Measurements from ENCODE around the gene SERPINA6.
"Not testable (repeated sequence)": the region's sequence is repeated elsewhere in the genome, so short reads cannot be mapped to it uniquely, and the experiment has no call there.

The SERPINA6 gene

DNA sequence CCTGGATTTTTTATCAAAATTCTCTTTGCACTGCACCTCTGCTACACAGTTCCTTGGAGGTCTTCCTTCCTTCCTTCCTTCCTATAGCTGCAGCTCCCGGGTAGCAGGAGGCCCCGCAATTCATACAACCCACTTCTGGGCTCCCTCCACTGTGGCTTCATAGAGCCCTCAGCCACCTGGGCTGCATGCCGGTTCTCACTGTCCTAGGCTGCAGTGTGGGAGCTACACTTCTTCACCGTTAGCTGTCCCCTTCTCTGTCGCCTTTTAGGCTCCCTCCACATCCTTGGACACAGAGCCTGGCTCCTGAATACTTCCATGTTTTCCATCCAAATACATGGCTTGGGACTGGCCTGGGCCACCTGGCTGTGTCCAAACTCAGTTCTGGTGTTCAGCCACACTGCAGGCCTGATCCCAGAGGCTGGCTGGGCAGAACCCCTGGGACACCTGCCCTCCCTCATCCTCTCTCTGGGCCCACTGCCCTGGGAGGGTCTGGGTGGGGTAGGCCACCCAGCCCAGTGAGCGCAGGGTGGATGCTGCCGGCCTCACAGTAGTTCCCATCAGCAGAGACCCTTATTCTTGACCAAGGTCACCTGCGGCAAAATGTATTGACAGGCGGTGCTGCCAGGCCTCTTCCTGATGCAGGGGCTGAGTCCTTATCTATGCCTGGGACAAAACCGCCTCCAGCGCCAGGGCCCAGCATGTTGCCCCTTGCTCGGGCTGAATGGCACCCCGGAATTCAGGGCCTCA, 31.8 kb downstream of the SERPINA6 start:
- DNase-seq = no peak

DNA sequence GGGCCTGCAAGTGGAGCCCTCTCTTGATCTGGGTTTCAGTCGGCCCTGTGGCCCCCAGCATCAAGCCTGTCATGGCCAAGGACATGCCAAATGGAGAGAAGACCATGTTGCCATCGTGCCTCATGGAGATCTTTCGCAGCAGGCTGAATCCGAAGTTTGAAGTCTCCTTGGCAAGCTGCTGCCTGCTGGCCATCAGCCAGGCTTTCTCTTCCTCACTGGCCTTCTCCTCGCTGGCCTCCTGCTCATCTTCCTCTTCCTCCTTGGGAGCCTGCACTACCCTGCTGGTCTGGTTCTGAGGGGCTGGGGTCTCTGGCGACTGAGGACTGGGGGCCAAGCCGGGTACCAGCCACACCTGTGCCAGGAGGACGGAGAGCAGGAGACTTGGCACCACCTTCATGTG, 32.9 kb downstream of the SERPINA6 start:
- DNase-seq = no peak

DNA sequence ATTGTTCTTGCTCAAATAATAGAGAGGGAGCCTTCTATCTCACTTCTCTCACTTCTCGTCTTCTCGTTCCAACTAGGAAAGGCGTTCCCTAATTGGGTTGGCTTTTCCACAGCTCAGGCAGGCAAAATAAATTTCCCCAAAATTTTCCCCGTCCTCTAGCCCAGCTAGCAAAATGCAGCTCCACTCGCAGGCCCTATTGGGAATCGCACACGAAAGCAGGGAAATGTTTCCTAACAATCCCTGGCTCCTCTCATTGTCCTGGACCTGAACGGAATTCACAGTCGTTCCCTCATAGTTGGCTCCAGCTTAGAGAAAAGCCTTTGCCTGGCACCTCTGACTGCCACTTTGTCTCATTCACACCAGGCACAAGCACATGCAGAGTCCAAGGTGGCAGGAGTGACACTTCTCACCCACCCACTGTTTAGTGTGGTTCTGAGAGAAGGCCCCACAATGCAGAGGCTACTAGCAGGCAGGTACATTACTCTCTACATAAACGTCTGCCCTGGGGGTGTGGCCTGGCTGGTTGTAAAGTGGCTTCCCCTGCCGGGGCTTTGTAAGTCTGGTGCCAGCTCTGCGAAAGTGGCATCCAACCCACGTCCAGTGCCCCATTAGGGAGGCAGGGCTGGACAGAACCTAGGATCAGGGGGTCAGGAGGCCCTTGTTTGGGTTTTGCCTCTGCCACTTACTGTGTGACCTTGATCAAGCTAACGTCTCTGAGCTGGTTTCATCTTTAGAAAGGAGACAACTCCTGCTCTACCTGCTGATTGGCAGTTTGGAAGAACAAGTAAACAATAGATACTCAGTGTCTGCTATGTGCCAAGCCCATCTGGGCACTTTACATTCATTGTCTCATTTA, 34.3 kb downstream of the SERPINA6 start:
- DNase-seq = no peak

DNA sequence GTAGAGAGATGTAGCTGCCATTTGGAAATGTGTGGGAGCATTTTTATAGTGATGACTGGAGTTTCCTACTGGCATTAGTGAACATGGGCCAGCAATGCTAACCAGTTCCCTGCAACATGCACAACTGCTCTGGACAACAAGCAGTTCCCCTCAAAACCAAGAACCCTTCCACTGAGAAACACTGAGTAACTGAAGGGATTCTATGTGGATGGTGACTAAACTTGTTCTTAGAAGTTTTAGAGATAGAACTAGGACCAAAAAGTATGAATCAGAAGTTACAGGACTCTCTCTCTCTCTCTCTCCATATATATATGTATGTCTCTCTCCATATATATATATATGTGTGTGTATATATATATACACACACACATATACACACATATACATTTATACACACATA, 38.0 kb downstream of the SERPINA6 start:
- no peak for DNase-seq

DNA sequence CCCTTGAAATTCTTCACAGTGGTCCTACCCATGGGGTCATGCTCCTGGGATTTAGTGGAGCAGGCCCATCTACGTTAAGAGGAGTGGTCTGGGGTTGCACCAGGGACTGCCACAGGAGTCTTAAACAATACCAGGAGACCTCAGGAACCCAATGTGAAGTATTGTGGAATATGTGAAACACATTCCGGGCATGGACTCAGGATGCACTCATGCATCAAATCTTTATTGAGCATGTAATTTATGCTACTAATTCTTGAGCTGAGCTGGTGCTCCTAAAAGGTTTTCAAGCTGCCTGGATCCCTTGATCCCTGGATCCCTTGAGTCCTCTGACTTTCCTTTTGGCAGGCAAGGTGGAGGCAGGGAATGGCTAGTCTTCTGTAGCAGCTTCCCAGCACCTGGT, 38.9 kb downstream of the SERPINA6 start:
- no peak for DNase-seq

DNA sequence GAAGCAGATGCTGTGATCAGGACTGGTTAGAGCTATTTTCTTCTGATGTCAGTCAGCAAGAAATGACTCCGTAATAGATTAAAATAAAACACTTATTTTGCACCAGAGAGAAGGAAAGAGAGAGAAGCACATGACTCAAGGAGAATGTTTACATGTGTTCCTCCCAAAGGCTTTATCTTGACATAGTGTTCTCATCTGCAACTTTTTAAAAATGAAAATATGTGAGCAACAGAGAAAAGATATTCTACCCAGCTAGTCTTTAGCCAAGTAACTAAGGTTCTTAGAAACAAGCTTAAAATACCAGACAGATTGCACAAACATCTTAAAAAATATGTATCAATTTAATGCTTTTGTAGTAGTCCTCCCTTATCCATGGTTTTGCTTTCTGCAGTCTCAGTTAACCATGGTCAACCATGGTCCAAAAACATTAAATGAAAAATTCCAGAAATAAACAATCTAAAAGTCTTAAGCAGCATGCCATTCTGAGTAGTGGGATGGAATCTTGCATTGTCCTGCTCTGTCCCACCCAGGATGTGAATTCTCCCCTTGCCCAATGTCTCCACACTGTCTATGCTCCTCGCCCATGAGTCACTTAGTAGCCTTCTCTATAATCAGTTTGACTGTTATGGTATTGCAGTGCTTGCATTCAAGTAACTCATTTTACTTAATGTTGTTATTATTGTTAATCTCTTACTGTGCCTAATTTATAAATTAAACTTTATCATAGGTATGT, 40.0 kb downstream of the SERPINA6 start:
- no peak for DNase-seq

DNA sequence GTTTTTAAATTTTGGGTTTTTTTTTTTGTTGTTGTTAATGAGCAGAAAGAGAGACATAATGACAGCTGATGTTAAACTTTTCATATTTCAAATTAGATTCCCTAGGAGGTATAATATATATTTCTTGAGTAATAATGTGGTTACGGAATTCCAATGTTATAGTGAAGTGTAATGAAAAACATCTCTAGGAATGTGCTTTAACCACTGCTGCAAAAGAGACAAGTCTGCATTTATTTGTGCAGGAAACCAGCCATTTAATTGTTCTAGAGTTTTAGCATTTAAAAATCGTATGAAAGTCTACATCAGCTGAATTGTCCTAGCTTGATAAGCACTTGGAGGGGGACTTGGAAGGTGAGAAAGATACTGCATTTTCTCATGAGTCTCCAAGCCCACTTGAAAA, 44.4 kb downstream of the SERPINA6 start:
- DNase-seq = no peak

DNA sequence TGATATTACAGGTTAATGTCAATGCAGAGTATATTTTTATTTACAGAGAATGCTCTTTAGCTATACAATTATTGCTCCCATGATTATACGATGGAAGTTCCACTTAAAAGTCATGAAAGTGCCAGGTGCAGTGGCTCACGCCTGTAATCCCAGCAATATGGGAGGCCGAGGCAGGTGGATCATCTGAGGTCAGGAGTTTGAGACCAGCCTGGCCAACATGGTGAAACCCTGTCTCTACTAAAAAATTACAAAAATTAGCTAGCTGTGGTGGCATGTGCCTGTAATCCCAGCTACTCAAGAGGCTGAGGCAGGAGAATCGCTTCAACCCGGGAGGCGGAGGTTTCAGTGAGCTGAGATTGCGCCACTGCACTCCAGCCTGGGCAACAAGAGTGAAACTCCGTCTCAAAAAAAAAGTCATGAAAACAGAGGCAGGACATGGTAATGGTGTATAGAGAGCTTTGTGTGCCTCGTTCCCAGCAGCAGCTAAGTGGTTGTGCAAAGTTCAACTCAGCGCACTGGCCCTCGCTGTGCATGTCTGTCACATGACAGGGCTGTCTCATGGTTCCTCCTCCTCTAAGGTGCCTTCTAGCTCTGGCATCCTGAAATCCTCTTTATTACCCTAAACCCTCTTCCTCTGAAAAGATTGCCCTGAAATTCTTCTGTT, 46.1 kb downstream of the SERPINA6 start:
- not testable (repeated sequence) for DNase-seq

DNA sequence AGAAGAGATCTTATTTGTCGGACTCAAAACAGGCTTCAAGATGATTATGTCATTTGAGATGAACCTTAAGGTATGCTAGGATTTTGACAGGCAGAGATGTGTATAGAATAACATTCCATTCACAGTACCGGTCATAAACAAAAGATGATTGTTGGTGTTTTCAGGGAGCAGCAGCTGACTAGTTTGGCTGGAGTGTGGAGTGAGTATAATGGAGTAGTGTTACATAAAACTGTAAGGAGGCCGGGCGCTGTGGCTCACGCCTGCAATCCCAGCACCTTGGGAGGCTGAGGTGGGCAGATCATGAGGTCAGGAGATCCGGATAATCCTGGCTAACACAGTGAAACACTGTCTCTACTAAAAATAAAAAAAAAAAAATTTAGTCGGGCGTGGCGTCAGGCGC, 54.0 kb downstream of the SERPINA6 start:
- no peak for DNase-seq

DNA sequence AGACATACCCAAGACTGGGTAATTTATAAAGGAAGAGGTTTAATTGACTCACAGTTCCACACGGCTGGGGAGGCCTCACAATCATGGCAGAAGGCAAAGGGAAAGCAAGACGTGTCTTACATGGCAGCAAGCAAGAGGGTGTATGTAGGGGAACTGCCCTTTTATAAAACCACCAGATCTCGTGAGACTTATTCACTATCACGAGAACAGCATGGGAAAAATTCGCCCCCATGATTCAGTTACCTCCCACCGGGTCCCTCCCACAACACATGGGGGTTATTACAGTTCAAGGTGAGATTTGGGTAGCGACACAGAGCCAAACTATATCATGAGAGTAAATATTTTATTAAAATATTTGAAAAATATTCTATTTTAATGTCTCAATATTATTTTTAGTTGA, 54.6 kb downstream of the SERPINA6 start:
- DNase-seq = not testable (repeated sequence)

DNA sequence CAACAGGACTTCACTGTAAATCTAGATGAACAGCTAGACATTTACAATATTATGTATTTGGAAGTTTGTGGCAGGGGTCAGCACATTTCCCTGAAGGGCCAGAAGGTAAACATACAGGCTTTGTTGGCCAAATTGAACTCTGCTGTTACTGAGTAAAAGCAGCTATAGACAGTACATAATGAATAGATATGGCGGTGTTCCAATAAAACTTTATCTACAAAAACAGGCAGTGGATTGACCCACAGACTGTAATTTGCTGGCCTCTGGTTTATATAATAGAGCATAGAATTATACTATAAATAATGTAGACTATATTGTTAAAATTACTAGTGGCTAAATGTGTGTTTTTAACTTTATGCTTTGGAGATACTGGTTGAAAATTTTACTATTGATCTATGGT, 55.8 kb downstream of the SERPINA6 start:
- DNase-seq = no peak

DNA sequence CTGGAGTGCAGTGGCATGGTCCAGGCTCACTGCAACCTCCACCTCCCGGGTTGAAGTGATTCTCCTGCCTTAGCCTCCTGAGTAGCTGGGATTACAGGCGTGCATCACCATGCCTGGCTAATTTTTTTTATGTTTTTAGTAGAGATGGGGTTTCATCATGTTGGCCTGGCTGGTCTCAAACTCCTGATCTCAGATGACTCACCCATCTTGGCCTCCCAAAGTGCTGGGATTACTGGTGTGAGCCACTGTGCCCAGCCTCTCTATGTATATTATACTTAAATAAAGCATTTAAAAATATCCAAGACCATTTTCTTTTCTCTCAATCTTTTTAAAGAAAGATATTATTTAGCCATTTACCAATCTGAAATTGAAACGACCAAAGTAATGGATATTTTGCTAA, 58.9 kb downstream of the SERPINA6 start:
- not testable (repeated sequence) for DNase-seq
